H1 (cell line): Measurements from ENCODE around the gene TMEM235. TPM values are rescaled to one million over a fixed set of nuclear protein-coding genes. Genes with fewer than 3 reads are reported as not detected.
A peak's percentile ranks its signal among the peaks of the same experiment; 100 is the strongest.

Experiments
- CTCF ChIA-PET: fragments of 300-600 bp; sonication (Branson Sonifier 250); formaldehyde crosslinking; loops from one replicate; lab custom pipeline; 2021; ENCODE audit not compliant: partially characterized antibody; lab: Charles Lee
- POLR2A ChIA-PET: fragments of 300-600 bp; sonication (Branson Sonifier 250); formaldehyde crosslinking; loops from one replicate; lab custom pipeline; 2021; ENCODE audit warnings: inconsistent platforms; ENCODE audit not compliant: partially characterized antibody; lab: Charles Lee
- DNase-seq, 2 experiments: peaks; one replicate each; pipeline versions ENCODE4 v3.0.0 to v3.0.0-alpha.2; 2010 to 2022; ENCODE audit warnings: low spot score in 2 of 2, low read depth in 1 of 2, mixed read lengths in 1 of 2
- FAIRE-seq: peaks from 2 replicates; lab custom pipeline; 2011; peaks lifted over from hg19 to GRCh38; lab: Jason Lieb, UNC
- H2AFZ ChIP-seq: 2 replicates; pipeline ENCODE4 v1.8.1; 2012; ENCODE audit warnings: low read length, inconsistent platforms
- H2AK5ac ChIP-seq: 2 replicates; pipeline ENCODE4 v1.6.1; 2013; ENCODE audit warnings: low read depth, low read length
- H2BK120ac ChIP-seq: replicated peaks from 2 replicates; pipeline ENCODE3; 2013; ENCODE audit warnings: low read depth, low read length, inconsistent platforms
- H2BK12ac ChIP-seq: 2 replicates; pipeline ENCODE4 v1.6.1; 2013; ENCODE audit warnings: low read depth, low read length
- H2BK15ac ChIP-seq: 2 replicates; pipeline ENCODE4 v1.6.1; 2013; ENCODE audit warnings: low read length
- H2BK20ac ChIP-seq: 2 replicates; pipeline ENCODE4 v1.6.1; 2013; ENCODE audit warnings: low read length
- H2BK5ac ChIP-seq: 2 replicates; pipeline ENCODE4 v1.6.1; 2013; ENCODE audit warnings: low read depth, low read length
- H3K14ac ChIP-seq: 2 replicates; pipeline ENCODE4 v1.6.1; 2013; ENCODE audit warnings: inconsistent platforms; ENCODE audit not compliant: insufficient read length
- H3K18ac ChIP-seq: 2 replicates; pipeline ENCODE4 v1.6.1; 2013; ENCODE audit warnings: low read length; ENCODE audit errors: extremely low read depth
- H3K23ac ChIP-seq: 2 replicates; pipeline ENCODE4 v1.6.1; 2013; ENCODE audit warnings: inconsistent platforms; ENCODE audit not compliant: insufficient read length
- H3K23me2 ChIP-seq: 2 replicates; pipeline ENCODE4 v1.6.1; 2013; ENCODE audit warnings: low read depth, low read length
- H3K27ac ChIP-seq: 2 replicates; pipeline ENCODE4 v1.6.1; 2011; ENCODE audit warnings: low read depth, low read length, inconsistent platforms
- H3K27me3 ChIP-seq, 4 experiments: replicated peaks in 1 of 4; 1 replicate in 1 of 4; 2 replicates in 3 of 4; pipeline versions ENCODE4 v1.6.1 to v1.8.1; 2011 to 2013; ENCODE audit warnings: low read length in 3 of 4, mild to moderate bottlenecking in 3 of 4, inconsistent platforms in 2 of 4, mixed read lengths in 2 of 4, moderate library complexity in 1 of 4; ENCODE audit not compliant: control insufficient read depth in 3 of 4, insufficient read depth in 3 of 4; ENCODE audit errors: extremely low read depth in 1 of 4
- H3K36me3 ChIP-seq, 4 experiments: 2 replicates each; pipeline versions ENCODE4 v1.6.1 to v1.8.1; 2011 to 2013; ENCODE audit warnings: mild to moderate bottlenecking in 4 of 4, low read length in 3 of 4, moderate library complexity in 2 of 4, control low read depth in 1 of 4, inconsistent platforms in 1 of 4; ENCODE audit not compliant: insufficient read depth in 4 of 4, control insufficient read depth in 2 of 4
- H3K4ac ChIP-seq: replicated peaks from 2 replicates; pipeline ENCODE3; 2013; ENCODE audit warnings: low read length, low read depth, mixed read lengths, inconsistent platforms; ENCODE audit not compliant: insufficient read length
- H3K4me1 ChIP-seq, 4 experiments: replicated peaks in 1 of 4; 1 replicate in 1 of 4; 2 replicates in 3 of 4; pipeline versions ENCODE4 v1.6.1 to v1.8.1; 2011 to 2013; ENCODE audit warnings: low read length in 3 of 4, inconsistent platforms in 2 of 4, mixed read lengths in 1 of 4; ENCODE audit not compliant: insufficient read depth in 4 of 4, control insufficient read depth in 3 of 4
- H3K4me2 ChIP-seq, 2 experiments: 2 replicates each; pipeline versions ENCODE4 v1.6.1 to v1.8.1; 2011 to 2013; ENCODE audit warnings: low read depth in 2 of 2, low read length in 2 of 2, control low read depth in 1 of 2, inconsistent platforms in 1 of 2, mild to moderate bottlenecking in 1 of 2; ENCODE audit not compliant: insufficient read depth in 1 of 2
- H3K4me3 ChIP-seq, 4 experiments: fragments of 200-600, 300-600 bp in 1 of 4; sonication (generic), shearing (Covaris generic), sonication (Bioruptor Twin) in 1 of 4; 2 replicates each; pipeline versions ENCODE4 v1.5.1 to v1.8.1; 2011 to 2016; ENCODE audit warnings: low read length in 4 of 4, low read depth in 3 of 4, control low read depth in 2 of 4, inconsistent platforms in 2 of 4, mild to moderate bottlenecking in 2 of 4, mixed read lengths in 1 of 4, moderate library complexity in 1 of 4; ENCODE audit not compliant: insufficient read depth in 2 of 4; ENCODE audit errors: extremely low read depth in 1 of 4
- H3K56ac ChIP-seq: replicated peaks from 2 replicates; pipeline ENCODE3; 2013; ENCODE audit warnings: low read depth, mild to moderate bottlenecking, mixed read lengths, low read length, inconsistent platforms; ENCODE audit not compliant: insufficient read length
- H3K79me1 ChIP-seq: 2 replicates; pipeline ENCODE4 v1.6.1; 2013; ENCODE audit warnings: low read depth, low read length, control low read depth
- H3K79me2 ChIP-seq, 2 experiments: 2 replicates each; pipeline versions ENCODE4 v1.6.1 to v1.8.1; 2012 to 2013; ENCODE audit warnings: low read length in 2 of 2, mild to moderate bottlenecking in 2 of 2, inconsistent platforms in 1 of 2; ENCODE audit not compliant: insufficient read depth in 2 of 2, control insufficient read depth in 1 of 2
- H3K9ac ChIP-seq, 4 experiments: replicated peaks in 1 of 4; 1 replicate in 1 of 4; 2 replicates in 3 of 4; pipeline versions ENCODE4 v1.6.1 to v1.8.1; 2011 to 2013; ENCODE audit warnings: low read depth in 3 of 4, low read length in 3 of 4, control low read depth in 2 of 4, mild to moderate bottlenecking in 2 of 4, moderate library complexity in 2 of 4, inconsistent platforms in 1 of 4; ENCODE audit errors: extremely low read depth in 1 of 4
- H3K9me3 ChIP-seq, 2 experiments: 2 replicates each; pipeline versions ENCODE4 v1.6.1 to v1.8.1; 2012 to 2013; ENCODE audit warnings: mild to moderate bottlenecking in 2 of 2, moderate library complexity in 2 of 2, control low read depth in 1 of 2, inconsistent platforms in 1 of 2, low read depth in 1 of 2, low read length in 1 of 2, mixed read lengths in 1 of 2; ENCODE audit not compliant: insufficient read depth in 2 of 2
- H4K20me1 ChIP-seq, 2 experiments: replicated peaks in 1 of 2; 2 replicates each; pipeline versions ENCODE3 to v1.8.1; 2011 to 2013; ENCODE audit warnings: inconsistent platforms in 2 of 2, low read length in 2 of 2, mild to moderate bottlenecking in 1 of 2; ENCODE audit not compliant: insufficient read depth in 2 of 2, control insufficient read depth in 1 of 2
- H4K5ac ChIP-seq: 2 replicates; pipeline ENCODE4 v1.6.1; 2013; ENCODE audit warnings: low read length, low read depth, mixed read lengths, inconsistent platforms; ENCODE audit not compliant: insufficient read length
- H4K8ac ChIP-seq: 2 replicates; pipeline ENCODE4 v1.8.0; 2013; ENCODE audit warnings: mild to moderate bottlenecking, moderate library complexity, low read length, inconsistent platforms; ENCODE audit not compliant: insufficient read depth; ENCODE audit errors: extremely low read depth
- H4K91ac ChIP-seq: replicated peaks from 2 replicates; pipeline ENCODE3; 2013; ENCODE audit warnings: low read length, mixed read lengths, inconsistent platforms; ENCODE audit not compliant: insufficient read length
- BRCA1 ChIP-seq: IDR thresholded peaks from 2 replicates; pipeline ENCODE4 v1.6.1; 2012; ENCODE audit warnings: low read depth, low read length, improper control_type of control experiment
- EGR1 ChIP-seq: IDR thresholded peaks from 2 replicates; pipeline ENCODE4 v1.6.1; 2011; ENCODE audit warnings: low read depth, low read length, borderline replicate concordance
- FOSL1 ChIP-seq: IDR thresholded peaks from 2 replicates; pipeline ENCODE4 v1.6.1; 2011; ENCODE audit warnings: mild to moderate bottlenecking, low read depth, low read length, moderate library complexity; ENCODE audit not compliant: insufficient read depth
- KDM5A ChIP-seq: fragments of 200-600 bp; IDR thresholded peaks from 2 replicates; pipeline ENCODE4 v1.7.1; 2012; ENCODE audit warnings: mild to moderate bottlenecking, low read length, inconsistent platforms, mixed read lengths
- NANOG ChIP-seq: IDR thresholded peaks from 2 replicates; pipeline ENCODE4 v1.6.1; 2011; ENCODE audit warnings: low read length, low read depth, mild to moderate bottlenecking, inconsistent platforms; ENCODE audit not compliant: insufficient read depth, poor library complexity, severe bottlenecking
- NRF1 ChIP-seq: IDR thresholded peaks from 2 replicates; pipeline ENCODE4 v1.6.1; 2011; ENCODE audit warnings: mild to moderate bottlenecking, low read depth, low read length, improper control_type of control experiment
- RAD21 ChIP-seq, 2 experiments: IDR thresholded peaks in 1 of 2; conservative IDR thresholded peaks in 1 of 2; 2 replicates each; pipeline ENCODE4 v1.6.1; 2011; ENCODE audit warnings: low read depth in 2 of 2, low read length in 2 of 2, improper control_type of control experiment in 1 of 2, inconsistent platforms in 1 of 2, mild to moderate bottlenecking in 1 of 2, moderate library complexity in 1 of 2
- RFX5 ChIP-seq: IDR thresholded peaks from 2 replicates; pipeline ENCODE4 v1.6.1; 2011; ENCODE audit warnings: low read depth, low read length, improper control_type of control experiment, borderline replicate concordance
- SRF ChIP-seq: IDR thresholded peaks from 2 replicates; pipeline ENCODE4 v1.6.1; 2011; ENCODE audit warnings: mild to moderate bottlenecking, low read depth, low read length, moderate library complexity
- TEAD4 ChIP-seq: IDR thresholded peaks from 2 replicates; pipeline ENCODE4 v1.6.1; 2012; ENCODE audit warnings: low read depth, low read length, inconsistent platforms, mixed read lengths
- WGBS, 2 experiments: shearing (Covaris generic) in 1 of 2; methylation state at CpG; one replicate each; pipeline versions ENCODE4 v1.1.6 to v1.1.7; 2013 to 2015; ENCODE audit warnings: low lambda C conversion rate in 2 of 2, mixed read lengths in 2 of 2, inconsistent platforms in 1 of 2, low coverage in 1 of 2, missing lambda C conversion rate in 1 of 2; ENCODE audit not compliant: insufficient replicate concordance in 2 of 2, insufficient coverage in 1 of 2, insufficient read length in 1 of 2; ENCODE audit errors: extremely low coverage in 1 of 2, missing lambda C conversion rate in 1 of 2; 5-methylcytosine and 5-hydroxymethylcytosine counted together
- polyA plus RNA-seq, 7 experiments: library from polyadenylated mRNA; depleted of rRNA in 3 of 7; stranded (reverse) in 5 of 7; unstranded in 2 of 7; fragments of >200 nt in 5 of 7; fragments of 200-250 nt in 2 of 7; gene quantifications; 1 replicate in 5 of 7; 2 replicates in 1 of 7; 4 replicates in 1 of 7; pipeline versions ENCODE4 v1.2.1 to v1.2.3, GENCODE V29; 2011 to 2013; ENCODE audit warnings: missing spikeins in 2 of 7, mixed read lengths in 2 of 7
- total RNA-seq: library from RNA; stranded (reverse); fragmentation: NEBNext Ultra II Directional; extraction: Animal tissue kit (Norgen Biotek cat#: 25700); gene quantifications from 2 replicates; pipeline ENCODE4 v1.2.1, GENCODE V29; 2021

Gene TMEM235
- total and polyA plus RNA-seq, 2 of the 8 experiments (the other 6 are each of a cell fraction or from before 2014, with no cell fraction given) = 0.05 to 0.15 TPM

DNA sequence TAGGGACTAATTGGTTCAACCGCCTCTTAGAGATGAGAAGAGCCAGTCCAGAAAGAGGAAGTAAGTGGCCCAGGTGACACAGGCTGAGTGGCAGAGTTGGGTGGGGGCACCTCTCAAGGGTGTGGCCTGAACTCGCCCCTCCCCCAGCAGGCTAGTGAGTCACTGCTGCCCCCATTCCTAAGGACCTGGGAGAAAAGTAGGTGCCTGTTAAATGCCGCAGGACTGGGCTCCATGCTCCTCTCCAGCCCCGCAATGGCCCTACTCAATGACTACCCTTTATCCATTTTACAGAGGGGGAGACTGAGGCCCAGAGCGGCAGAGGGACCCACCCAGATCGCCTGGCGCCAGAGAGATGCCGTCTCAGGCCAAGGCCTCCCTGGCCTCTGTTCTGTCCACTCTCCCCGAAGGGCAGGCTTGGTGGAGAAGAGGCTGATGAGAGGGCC, 8.1 kb downstream of the TMEM235 start:
- Histone ChIP-seq H3K23me2 (no peaks in the 10 kb centered on the region; the same call in 1 of the 2 replicates), H3K18ac (no peak overlapping the region), H3K36me3 (no peaks in the 10 kb centered on the region), H3K79me2 (no peaks in the 10 kb centered on the region), H3K9me3 (no peaks in the 10 kb centered on the region), H2AFZ (no peak overlapping the region), H2BK20ac (no peak overlapping the region), H2AK5ac (no peak overlapping the region), H3K4me2 (no peak overlapping the region), H4K20me1 (no peaks in the 10 kb centered on the region), H3K4me1 (peaks cover 0 to 3% (median 0%) of the 10 kb centered on the region in 4 experiments; a peak in 2 of 7 replicates), H4K8ac (peak overlapping the region; percentile 39), H3K23ac (no peak overlapping the region), H3K27me3 (no peaks in the 10 kb centered on the region), H3K4ac (no peak overlapping the region), H2BK15ac (no peak overlapping the region), H3K4me3 (no peak overlapping the region), H3K27ac (no peak overlapping the region), H4K91ac (no peak overlapping the region), H2BK12ac (no peak overlapping the region), H3K14ac (no peak overlapping the region), H3K79me1 (no peaks in the 10 kb centered on the region; the same call in 1 of the 2 replicates), H3K56ac (no peak overlapping the region), H4K5ac (no peak overlapping the region), H2BK5ac (no peak overlapping the region), H3K9ac (no peak overlapping the region), H2BK120ac (no peak overlapping the region)
- POLR2A ChIA-PET = interaction anchor here (3.6 kb wide), 1 partner anchor 13 kb away, joined by 16 read pairs; no protein-coding TSS in a partner anchor
- TF ChIP-seq EGR1 (no peak), NANOG (no peak), KDM5A (no peak), RFX5 (no peak), FOSL1 (no peak), NRF1 (no peak), SRF (no peak), BRCA1 (no peak), RAD21 (IDR thresholded peaks at IDR 0.05 in 1 of 2, conservative IDR thresholded peaks at IDR 0.05 in 1 of 2; ENCODE audit: low read depth in 2 of 2, low read length in 2 of 2) (no peak), TEAD4 (no peak)
- WGBS, 2 experiments = 91% methylated on average over 8 of the region's 9 CpGs; no CpG with 5 or more reads in 1 of the 2 experiments
- FAIRE-seq = no peak
- DNase-seq = peak in 1 of 2 experiments; percentile 46
- CTCF ChIA-PET = interaction anchor here (1.0 to 5.9 kb wide), 5 partner anchors 11 to 207 kb away, joined by 3 to 53 read pairs (median 4); partner anchors contain the start of genes AFMID and TK1
